ENCODE measurements around the gene TLR6.
"Not testable (repeated sequence)": the region's sequence is repeated elsewhere in the genome, so short reads cannot be mapped to it uniquely, and the experiment has no call there.

TLR6 gene

DNA sequence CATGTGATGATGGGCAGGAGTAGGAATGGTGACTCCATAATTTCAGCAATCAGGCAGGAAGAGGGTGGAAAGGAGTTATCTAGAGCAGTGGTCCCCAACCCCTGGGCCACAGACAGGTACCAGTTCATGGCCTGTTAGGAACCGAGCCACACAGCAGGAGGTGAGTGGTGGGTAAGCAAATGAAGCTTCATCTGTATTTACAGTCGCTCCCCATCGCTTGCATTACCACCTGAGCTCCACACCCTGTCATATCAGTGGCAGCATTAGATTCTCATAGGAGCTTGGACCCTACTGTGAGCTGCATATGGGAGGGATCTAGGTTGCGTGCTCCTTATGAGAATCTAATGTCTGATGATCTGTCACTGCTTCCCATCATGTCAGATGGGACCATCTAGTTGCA, 72.5 kb downstream of the TLR6 start:
- Histone ChIP-seq H3K4me3 (ENCODE audit: low read length) (no peak overlapping the region), H3K9ac (ENCODE audit: low read length) (no peak overlapping the region), H3K27me3 (ENCODE audit: control insufficient read depth, insufficient read depth, low read length) (no peaks in the 10 kb centered on the region), H3K27ac (ENCODE audit: low read length) (no peak overlapping the region), H3K4me1 (ENCODE audit: control insufficient read depth, low read depth, low read length) (no peaks in the 10 kb centered on the region), H3K36me3 (ENCODE audit: control insufficient read depth, low read depth, low read length) (no peaks in the 10 kb centered on the region), H3K9me3 (ENCODE audit: control insufficient read depth, low read depth, low read length) (no peaks in the 10 kb centered on the region)

DNA sequence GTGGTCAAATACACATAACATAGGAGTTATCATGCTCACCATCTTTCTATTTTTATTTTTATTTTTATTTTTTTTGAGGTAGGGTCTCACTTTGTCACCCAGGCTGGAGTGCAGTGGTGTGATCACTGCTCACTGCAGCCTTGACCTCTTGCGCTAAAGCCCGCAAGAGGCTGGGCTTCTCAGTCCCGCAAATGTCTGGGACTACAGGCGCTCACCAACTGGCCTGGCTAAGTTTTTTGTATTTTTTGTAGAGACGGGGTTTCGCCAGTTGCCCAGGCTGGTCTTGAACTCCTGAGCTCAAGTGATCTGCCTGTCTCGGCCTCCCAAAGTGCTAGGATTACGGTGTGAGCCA, 73.5 kb downstream of the TLR6 start:
- no peaks in the 10 kb centered on the region for H3K27me3 ChIP-seq (ENCODE audit: control insufficient read depth, insufficient read depth, low read length)
- no peak overlapping the region for H3K4me3 ChIP-seq (ENCODE audit: low read length)
- no peaks in the 10 kb centered on the region for H3K36me3 ChIP-seq (ENCODE audit: control insufficient read depth, low read depth, low read length)
- H3K9me3 ChIP-seq (ENCODE audit: control insufficient read depth, low read depth, low read length), result no peaks in the 10 kb centered on the region
- H3K9ac ChIP-seq (ENCODE audit: low read length), result no peak overlapping the region
- no peaks in the 10 kb centered on the region for H3K4me1 ChIP-seq (ENCODE audit: control insufficient read depth, low read depth, low read length)
- no peak overlapping the region for H3K27ac ChIP-seq (ENCODE audit: low read length)

DNA sequence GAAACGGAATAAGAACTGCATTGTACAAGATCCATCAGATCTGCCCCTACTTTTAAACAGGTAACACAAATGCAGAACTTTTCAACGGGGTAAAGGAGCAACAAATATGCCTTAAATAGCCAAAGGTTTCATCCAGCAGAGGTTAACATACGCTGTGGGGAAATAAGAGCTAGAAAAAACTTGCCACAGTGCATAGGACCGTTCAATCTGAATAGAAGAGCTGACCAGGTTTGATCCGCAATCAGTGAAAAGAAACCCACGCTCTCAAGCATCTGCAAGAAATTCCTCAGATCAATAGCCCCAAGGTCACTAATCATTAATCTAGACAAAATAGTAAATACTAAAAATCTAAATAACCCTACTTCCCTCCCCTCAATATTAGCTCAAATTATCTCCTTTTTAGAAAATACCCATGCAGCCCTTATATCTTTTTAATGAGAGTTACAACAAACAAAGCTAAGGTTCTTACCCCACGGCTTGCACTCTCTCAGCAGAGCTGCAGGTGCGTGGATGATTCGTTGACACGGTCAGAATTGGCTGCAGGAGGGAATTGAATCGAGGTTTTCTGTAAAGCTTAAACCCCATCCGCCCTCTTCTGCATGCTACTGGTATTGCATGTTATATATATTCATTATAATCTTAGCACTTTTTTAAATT, 74.0 kb downstream of the TLR6 start, which contains the start of gene TLR10:
TSS of gene TLR10 (minus strand) at position 539 of the 657 bp plus-strand sequence. CDS start 7,400 bp downstream, outside the sequence.
- Histone ChIP-seq H3K4me1 (ENCODE audit: control insufficient read depth, low read depth, low read length) (no peaks in the 10 kb centered on the region), H3K27me3 (ENCODE audit: control insufficient read depth, insufficient read depth, low read length) (no peaks in the 10 kb centered on the region), H3K4me3 (ENCODE audit: low read length) (no peak within 1 kb of the TSS), H3K9me3 (ENCODE audit: control insufficient read depth, low read depth, low read length) (no peaks in the 10 kb centered on the region), H3K9ac (ENCODE audit: low read length) (no peak within 1 kb of the TSS), H3K27ac (ENCODE audit: low read length) (no peak within 1 kb of the TSS), H3K36me3 (ENCODE audit: control insufficient read depth, low read depth, low read length) (no peaks in the 10 kb centered on the region)

DNA sequence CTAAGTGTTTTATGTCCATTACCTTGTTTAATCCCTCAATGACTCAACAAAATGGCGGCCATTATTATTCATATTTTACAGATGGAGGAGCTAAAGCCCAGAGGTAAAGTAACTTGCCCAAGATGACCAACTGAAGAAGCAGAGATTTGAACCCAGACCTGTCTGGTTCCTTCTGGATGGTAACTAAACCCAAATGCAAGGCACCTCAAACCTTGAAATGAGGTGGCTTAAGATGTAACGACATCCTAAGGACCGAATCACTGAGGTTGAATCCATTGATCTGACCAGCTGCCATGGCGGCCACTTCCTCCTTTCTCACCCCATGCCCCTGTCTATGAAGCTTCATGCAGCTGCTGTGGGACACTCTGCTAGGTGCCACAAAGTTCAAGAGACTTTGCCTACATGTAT, 74.8 kb downstream of the TLR6 start:
- Histone ChIP-seq H3K27ac (ENCODE audit: low read length) (no peak overlapping the region), H3K4me3 (ENCODE audit: low read length) (no peak overlapping the region)

DNA sequence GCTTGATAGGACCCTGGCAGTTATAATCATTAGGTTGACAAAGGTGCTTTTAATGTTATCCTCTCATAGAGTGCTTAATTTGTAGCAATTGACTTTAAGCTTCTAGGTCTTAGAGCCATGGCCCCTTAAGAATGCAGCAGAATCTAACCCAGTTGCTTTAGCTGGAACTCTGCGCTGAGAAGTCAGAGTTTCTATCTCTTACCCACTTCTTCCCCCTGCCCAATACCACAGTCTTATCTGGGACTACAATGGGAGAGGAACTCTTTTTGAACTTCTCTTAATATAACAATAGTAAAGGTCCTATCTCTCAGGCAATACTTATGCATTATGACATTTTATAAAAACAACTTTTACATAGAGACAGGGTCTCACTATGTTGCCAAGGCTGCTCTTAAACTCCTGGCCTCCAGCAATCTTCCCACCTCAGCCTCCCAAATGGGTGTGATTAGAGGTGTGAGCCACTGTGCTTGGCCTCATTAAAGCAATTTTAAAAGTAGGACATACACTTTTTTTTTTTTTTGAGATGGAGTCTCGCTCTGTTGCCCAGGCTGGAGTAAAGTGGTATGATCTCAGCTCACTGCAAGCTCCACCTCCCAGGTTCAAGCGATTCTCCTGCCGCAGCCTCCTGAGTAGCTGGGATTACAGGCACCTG, 75.7 kb downstream of the TLR6 start:
- Histone ChIP-seq H3K36me3 (ENCODE audit: control insufficient read depth, low read depth, low read length) (no peaks in the 10 kb centered on the region), H3K9me3 (ENCODE audit: control insufficient read depth, low read depth, low read length) (no peaks in the 10 kb centered on the region), H3K4me1 (ENCODE audit: control insufficient read depth, low read depth, low read length) (no peaks in the 10 kb centered on the region), H3K9ac (ENCODE audit: low read length) (no peak overlapping the region), H3K27ac (ENCODE audit: low read length) (no peak overlapping the region), H3K4me3 (ENCODE audit: low read length) (no peak overlapping the region), H3K27me3 (ENCODE audit: control insufficient read depth, insufficient read depth, low read length) (no peaks in the 10 kb centered on the region)

More for the DNA sequence above, 74.8 kb downstream of the TLR6 start:
- no peaks in the 10 kb centered on the region for H3K9me3 ChIP-seq (ENCODE audit: control insufficient read depth, low read depth, low read length)
- H3K36me3 ChIP-seq (ENCODE audit: control insufficient read depth, low read depth, low read length), result no peaks in the 10 kb centered on the region
- H3K27me3 ChIP-seq (ENCODE audit: control insufficient read depth, insufficient read depth, low read length), result no peaks in the 10 kb centered on the region
- H3K9ac ChIP-seq (ENCODE audit: low read length), result no peak overlapping the region
- H3K4me1 ChIP-seq (ENCODE audit: control insufficient read depth, low read depth, low read length), result no peaks in the 10 kb centered on the region

DNA sequence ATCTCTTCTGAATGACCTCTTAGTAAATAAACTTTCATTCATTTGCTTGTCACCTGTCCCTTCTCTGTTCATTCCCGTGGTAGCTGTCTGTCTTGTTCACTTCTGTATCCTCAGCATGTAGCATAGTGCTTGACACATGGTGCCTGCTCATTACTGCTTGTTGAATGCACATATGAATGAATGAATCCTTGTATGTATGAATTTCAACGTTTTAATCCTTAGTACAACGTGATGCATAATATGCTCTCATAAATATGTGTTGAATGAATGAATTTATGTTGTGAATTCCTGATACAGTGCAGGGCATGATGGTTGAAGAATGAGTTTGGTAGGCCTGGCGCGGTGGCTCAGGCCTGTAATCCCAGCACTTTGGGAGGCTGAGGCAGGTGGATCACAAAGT, 76.8 kb downstream of the TLR6 start:
- H3K4me1 ChIP-seq (ENCODE audit: control insufficient read depth, low read depth, low read length), result no peaks in the 10 kb centered on the region
- no peak overlapping the region for H3K9ac ChIP-seq (ENCODE audit: low read length)
- H3K27me3 ChIP-seq (ENCODE audit: control insufficient read depth, insufficient read depth, low read length), result no peaks in the 10 kb centered on the region
- no peaks in the 10 kb centered on the region for H3K9me3 ChIP-seq (ENCODE audit: control insufficient read depth, low read depth, low read length)
- H3K4me3 ChIP-seq (ENCODE audit: low read length), result no peak overlapping the region
- no peak overlapping the region for H3K27ac ChIP-seq (ENCODE audit: low read length)
- no peaks in the 10 kb centered on the region for H3K36me3 ChIP-seq (ENCODE audit: control insufficient read depth, low read depth, low read length)

DNA sequence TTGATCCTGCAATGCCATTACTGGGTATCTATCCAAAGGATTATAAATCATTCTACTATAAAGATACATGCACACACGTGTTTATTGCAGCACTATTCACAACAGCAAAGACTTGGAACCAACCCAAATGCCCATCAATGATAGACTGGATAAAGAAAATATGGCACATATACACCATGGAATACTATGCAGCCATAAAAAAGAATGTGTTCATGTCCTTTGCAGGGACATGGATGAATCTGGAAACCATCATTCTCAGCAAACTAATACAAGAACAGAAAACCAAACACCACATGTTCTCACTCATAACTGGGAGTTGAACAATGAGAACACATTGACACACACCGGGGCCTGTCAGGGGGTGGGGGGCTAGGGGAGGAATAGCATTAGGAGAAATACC, 78.7 kb downstream of the TLR6 start:
- not testable (repeated sequence) for H3K4me1 ChIP-seq (ENCODE audit: control insufficient read depth, low read depth, low read length); H3K9me3 ChIP-seq (ENCODE audit: control insufficient read depth, low read depth, low read length); H3K27me3 ChIP-seq (ENCODE audit: control insufficient read depth, insufficient read depth, low read length); H3K9ac ChIP-seq (ENCODE audit: low read length); H3K36me3 ChIP-seq (ENCODE audit: control insufficient read depth, low read depth, low read length); H3K4me3 ChIP-seq (ENCODE audit: low read length); H3K27ac ChIP-seq (ENCODE audit: low read length)

DNA sequence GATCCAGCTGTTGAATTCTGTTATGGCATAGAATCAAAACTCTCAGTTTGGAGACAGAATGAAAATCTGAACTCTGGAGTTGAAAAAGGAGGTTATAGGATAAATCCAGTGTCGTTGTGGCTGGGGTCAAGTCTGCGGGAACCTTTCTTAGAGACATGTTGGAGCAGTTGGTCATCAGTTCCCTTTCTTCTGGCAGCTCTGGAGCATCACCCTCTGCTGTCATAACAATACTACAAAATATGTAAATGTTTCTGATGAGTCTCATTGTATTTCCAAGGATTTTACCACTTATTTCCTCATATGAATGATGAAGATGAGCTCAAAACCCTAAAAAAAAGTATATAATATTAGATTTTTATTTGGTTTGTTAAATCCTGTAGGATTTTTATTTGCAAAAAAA, 81.3 kb downstream of the TLR6 start:
- no peak overlapping the region for H3K4me3 ChIP-seq (ENCODE audit: low read length)
- H3K27me3 ChIP-seq (ENCODE audit: control insufficient read depth, insufficient read depth, low read length), result no peaks in the 10 kb centered on the region
- H3K36me3 ChIP-seq (ENCODE audit: control insufficient read depth, low read depth, low read length), result no peaks in the 10 kb centered on the region
- no peaks in the 10 kb centered on the region for H3K9me3 ChIP-seq (ENCODE audit: control insufficient read depth, low read depth, low read length)
- H3K9ac ChIP-seq (ENCODE audit: low read length), result no peak overlapping the region
- no peaks in the 10 kb centered on the region for H3K4me1 ChIP-seq (ENCODE audit: control insufficient read depth, low read depth, low read length)
- H3K27ac ChIP-seq (ENCODE audit: low read length), result no peak overlapping the region

DNA sequence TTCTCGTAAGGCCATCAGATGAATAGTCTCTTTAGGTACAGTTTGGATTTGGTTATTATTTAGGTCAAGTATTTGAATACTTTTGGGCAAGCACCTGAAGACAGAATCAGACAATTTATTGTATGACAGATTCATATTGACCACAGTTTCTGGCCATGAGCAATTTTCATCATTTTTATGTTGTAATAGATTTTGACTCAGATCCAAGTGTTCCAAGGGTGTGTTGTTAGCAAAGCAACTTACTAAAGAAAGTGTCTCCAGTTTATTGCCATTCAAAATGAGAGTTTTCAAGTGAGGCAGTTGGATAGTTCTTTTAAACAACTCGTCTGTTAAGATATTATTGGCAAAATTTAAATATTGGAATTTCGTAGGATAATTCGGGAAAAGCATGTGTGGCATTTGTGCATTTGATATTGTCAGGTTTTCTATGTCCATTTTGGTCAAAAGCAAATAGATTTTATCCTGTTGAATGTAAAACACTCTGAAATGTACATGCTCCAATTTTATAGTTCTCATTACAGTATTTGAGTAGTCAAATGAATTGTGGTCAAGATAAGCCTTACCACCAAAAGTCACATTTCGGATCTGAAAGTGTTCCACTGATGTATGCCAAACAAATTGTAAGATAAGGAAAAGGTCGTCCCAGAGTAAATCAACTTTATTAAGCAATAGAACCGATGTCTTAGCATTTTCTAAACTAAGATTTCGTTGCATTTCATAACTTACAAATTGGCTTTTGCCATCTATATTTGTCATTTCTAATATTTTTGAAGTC, 82.2 kb downstream of the TLR6 start:
- H3K4me1 ChIP-seq (ENCODE audit: control insufficient read depth, low read depth, low read length), result no peaks in the 10 kb centered on the region
- H3K27ac ChIP-seq (ENCODE audit: low read length), result no peak overlapping the region
- no peaks in the 10 kb centered on the region for H3K36me3 ChIP-seq (ENCODE audit: control insufficient read depth, low read depth, low read length)
- H3K4me3 ChIP-seq (ENCODE audit: low read length), result no peak overlapping the region
- H3K9me3 ChIP-seq (ENCODE audit: control insufficient read depth, low read depth, low read length), result no peaks in the 10 kb centered on the region
- H3K9ac ChIP-seq (ENCODE audit: low read length), result no peak overlapping the region
- no peaks in the 10 kb centered on the region for H3K27me3 ChIP-seq (ENCODE audit: control insufficient read depth, insufficient read depth, low read length)
